PFSK-1 (cell line): ENCODE data around the gene KCNN1.

Source experiments
- FOXP2 ChIP-seq: optimal IDR thresholded peaks from 2 replicates; pipeline ENCODE3; 2011; ENCODE audit warnings: borderline replicate concordance, control low read depth, inconsistent platforms; ENCODE audit not compliant: insufficient read depth; ENCODE audit errors: extremely low read length, extremely low read depth
- POLR2AphosphoS5 ChIP-seq: IDR thresholded peaks from 2 replicates; pipeline ENCODE4 v1.6.1; 2012; ENCODE audit warnings: low read depth, mild to moderate bottlenecking, control low read depth, low read length, moderate library complexity
- SIN3A ChIP-seq: IDR thresholded peaks from 2 replicates; pipeline ENCODE4 v1.6.1; 2012; ENCODE audit warnings: mild to moderate bottlenecking, low read length, moderate library complexity, borderline replicate concordance; ENCODE audit not compliant: insufficient read depth
- TAF1 ChIP-seq: IDR thresholded peaks from 2 replicates; pipeline ENCODE4 v1.6.1; 2012; ENCODE audit warnings: low read length, control low read depth, borderline replicate concordance; ENCODE audit not compliant: insufficient read depth
- TF ChIP-seq, protein P1 (sequence below), 2 experiments: IDR thresholded peaks; 2 replicates each; pipeline versions ENCODE4 v1.6.1 to v1.8.0; 2011 to 2012; ENCODE audit warnings: low read depth in 2 of 2, low read length in 2 of 2, control low read depth in 1 of 2, inconsistent platforms in 1 of 2, mild to moderate bottlenecking in 1 of 2, moderate library complexity in 1 of 2; ENCODE audit not compliant: insufficient read depth in 1 of 2

The KCNN1 gene

GRCh38 chr19:17982430-17982829, 15.5 kb downstream of the KCNN1 start:
- TF ChIP-seq POLR2AphosphoS5 (no peak), SIN3A (no peak), TAF1 (no peak), FOXP2 (no peak)
- TF ChIP-seq, protein P1, sequence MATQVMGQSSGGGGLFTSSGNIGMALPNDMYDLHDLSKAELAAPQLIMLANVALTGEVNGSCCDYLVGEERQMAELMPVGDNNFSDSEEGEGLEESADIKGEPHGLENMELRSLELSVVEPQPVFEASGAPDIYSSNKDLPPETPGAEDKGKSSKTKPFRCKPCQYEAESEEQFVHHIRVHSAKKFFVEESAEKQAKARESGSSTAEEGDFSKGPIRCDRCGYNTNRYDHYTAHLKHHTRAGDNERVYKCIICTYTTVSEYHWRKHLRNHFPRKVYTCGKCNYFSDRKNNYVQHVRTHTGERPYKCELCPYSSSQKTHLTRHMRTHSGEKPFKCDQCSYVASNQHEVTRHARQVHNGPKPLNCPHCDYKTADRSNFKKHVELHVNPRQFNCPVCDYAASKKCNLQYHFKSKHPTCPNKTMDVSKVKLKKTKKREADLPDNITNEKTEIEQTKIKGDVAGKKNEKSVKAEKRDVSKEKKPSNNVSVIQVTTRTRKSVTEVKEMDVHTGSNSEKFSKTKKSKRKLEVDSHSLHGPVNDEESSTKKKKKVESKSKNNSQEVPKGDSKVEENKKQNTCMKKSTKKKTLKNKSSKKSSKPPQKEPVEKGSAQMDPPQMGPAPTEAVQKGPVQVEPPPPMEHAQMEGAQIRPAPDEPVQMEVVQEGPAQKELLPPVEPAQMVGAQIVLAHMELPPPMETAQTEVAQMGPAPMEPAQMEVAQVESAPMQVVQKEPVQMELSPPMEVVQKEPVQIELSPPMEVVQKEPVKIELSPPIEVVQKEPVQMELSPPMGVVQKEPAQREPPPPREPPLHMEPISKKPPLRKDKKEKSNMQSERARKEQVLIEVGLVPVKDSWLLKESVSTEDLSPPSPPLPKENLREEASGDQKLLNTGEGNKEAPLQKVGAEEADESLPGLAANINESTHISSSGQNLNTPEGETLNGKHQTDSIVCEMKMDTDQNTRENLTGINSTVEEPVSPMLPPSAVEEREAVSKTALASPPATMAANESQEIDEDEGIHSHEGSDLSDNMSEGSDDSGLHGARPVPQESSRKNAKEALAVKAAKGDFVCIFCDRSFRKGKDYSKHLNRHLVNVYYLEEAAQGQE (IDR thresholded peaks at IDR 0.05; ENCODE audit: insufficient read depth in 1 of 2, low read depth in 2 of 2, low read length in 2 of 2), result no peak

DNA sequence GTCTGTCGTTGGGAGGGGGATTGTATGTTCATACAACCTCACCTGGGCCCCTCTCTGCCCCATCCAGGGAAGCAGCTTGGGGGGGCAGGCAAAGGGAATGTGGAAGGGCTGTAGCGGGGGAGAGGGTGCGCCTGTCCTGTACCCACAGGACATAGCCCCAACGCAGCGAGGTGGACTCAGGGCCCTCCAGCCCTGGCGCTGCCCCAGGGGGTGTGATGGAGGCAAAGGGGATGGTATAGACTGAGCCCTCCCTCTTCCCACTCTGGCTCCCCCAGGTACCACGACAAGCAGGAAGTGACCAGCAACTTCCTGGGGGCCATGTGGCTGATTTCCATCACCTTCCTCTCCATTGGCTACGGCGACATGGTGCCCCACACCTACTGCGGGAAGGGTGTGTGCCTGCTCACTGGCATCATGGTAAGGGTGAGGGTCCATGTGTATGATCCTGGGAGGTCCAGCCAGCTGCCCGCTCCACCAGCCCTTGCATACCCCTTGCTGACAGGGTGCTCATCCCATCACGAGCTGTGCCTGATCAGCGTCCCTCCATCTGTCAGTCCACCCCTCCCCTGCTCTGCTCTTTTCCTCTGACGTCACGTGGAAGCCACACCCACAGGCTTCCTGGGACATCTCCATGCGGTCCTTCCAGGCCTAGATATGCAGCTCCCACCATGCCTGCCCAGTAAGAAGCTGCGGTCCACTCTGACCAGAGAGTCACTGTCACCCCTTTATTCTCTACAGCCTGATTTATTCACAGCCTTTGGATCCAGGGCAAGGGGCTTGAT, 18.3 kb downstream of the KCNN1 start:
- TF ChIP-seq, protein P1 (IDR thresholded peaks at IDR 0.05; ENCODE audit: insufficient read depth in 1 of 2, low read depth in 2 of 2, low read length in 2 of 2), result no peak
- TF ChIP-seq TAF1 (no peak), SIN3A (no peak), FOXP2 (no peak), POLR2AphosphoS5 (no peak)

DNA sequence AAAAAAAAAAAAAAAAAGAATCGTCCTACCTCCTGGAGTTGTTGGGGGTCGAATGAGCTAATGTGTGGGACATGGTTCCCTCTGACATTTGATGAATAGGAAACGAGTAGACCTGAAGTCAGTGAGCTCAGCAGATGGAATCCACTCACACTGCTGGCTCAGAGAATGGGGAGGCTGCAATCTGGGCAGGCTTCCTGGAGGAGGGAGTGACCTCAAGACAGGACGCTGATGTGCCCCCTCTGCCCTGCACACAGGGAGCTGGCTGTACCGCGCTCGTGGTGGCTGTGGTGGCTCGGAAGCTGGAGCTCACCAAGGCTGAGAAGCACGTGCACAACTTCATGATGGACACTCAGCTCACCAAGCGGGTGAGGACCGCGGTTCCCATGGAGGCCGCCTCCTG, 21.3 kb downstream of the KCNN1 start:
- no peak for TF ChIP-seq TAF1
- TF ChIP-seq FOXP2, result no peak
- TF ChIP-seq, protein P1 (IDR thresholded peaks at IDR 0.05; ENCODE audit: insufficient read depth in 1 of 2, low read depth in 2 of 2, low read length in 2 of 2), result no peak
- no peak for TF ChIP-seq SIN3A
- no peak for TF ChIP-seq POLR2AphosphoS5

- TF ChIP-seq POLR2AphosphoS5, result no peak
- TF ChIP-seq TAF1, result no peak
- TF ChIP-seq FOXP2, result no peak
- TF ChIP-seq, protein P1 (IDR thresholded peaks at IDR 0.05; ENCODE audit: insufficient read depth in 1 of 2, low read depth in 2 of 2, low read length in 2 of 2), result no peak
- no peak for TF ChIP-seq SIN3A
These were observed 22.7 kb downstream of the KCNN1 start for GRCh38 chr19:17989425-17990094.
